ENCODE data around the gene PALM.
A peak's percentile ranks its signal among the peaks of the same experiment; 100 is the strongest.

Gene PALM

DNA sequence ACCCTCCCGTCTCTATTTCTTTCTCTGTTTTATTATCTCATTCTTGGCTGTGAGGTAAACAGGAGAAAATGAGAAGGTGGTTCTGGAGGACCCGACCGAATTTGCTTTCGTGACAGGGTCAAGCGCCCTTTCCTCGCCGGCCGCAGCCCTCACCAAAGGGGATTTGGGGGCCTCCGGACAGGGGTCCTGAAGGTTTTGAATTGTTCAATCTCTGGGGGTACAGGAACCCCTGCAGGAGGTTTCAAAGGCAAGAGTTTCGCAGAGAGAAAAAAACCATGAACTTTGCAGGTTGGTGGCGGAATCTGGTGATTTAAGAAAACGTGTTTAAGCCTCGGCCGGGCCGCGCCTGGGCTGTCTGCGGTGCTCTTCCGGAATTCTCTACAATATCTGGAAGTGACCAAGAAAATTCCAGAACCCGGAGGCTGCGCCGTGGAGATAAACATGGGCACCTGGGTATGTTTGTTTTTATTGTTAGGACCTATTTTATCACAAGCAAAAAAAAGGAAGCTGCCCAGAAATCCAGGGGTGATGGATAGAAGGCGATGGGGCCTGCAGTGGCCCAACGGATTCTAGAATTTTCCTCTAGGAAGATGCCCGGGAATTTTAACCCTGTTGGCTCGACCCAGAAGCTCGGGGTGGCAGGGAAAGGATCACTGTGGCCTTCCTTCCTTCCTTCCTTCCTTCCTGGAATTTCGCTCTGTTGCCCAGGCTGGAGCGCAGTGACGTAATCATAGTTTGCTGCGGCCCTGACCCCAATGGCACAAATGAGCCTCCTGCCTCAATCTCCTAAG lies 74.3 kb downstream of the PALM start:
- DNase-seq (ENCODE audit: low read depth), result no peak

DNA sequence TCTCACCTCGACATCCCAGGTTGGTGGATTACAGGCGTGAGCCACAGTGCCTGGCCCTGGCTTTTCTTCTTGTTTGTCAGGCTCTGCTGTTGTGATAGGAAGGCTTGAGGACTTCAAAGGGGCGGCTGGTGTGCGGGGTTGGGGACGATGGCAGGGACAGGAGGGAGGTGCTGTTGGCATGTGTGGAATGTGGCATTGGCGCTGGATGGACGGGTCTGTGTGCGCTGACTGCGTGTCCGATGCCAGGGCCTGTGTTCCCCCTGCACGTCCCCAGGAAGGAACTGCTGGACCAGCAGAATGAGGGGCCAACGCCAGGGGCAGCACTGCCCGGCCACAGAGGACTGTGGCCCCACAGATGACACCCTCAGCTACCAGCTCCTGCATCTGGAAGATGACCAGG lies 75.8 kb downstream of the PALM start:
- DNase-seq (ENCODE audit: low read depth), result no peak

DNA sequence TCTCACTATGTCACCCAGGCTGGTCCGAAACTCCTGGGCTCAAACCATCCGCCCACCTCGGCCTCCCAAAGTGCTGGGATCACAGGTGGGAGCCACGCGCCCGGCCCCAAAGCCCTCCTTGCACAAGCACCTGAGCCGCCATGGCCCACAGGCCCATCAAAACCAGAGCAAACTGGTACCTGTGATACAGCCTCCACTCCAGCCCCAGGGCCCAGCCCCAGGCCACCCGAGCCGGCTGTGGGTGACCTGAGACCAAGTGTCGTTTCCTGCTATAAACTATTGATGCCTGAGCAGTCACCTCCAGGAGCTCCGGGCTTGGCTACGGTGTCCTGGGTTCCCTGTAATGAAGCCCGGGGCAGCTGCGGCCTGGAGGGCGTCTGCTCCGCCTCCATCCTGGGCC lies 78.8 kb downstream of the PALM start:
- no peak for DNase-seq (ENCODE audit: low read depth)

- DNase-seq (ENCODE audit: low read depth), result no peak
Observed at GRCh38 chr19:788686-788982, 79.9 kb downstream of the PALM start.

- DNase-seq (ENCODE audit: low read depth), result no peak
Observed at GRCh38 chr19:788983-789700, 80.4 kb downstream of the PALM start.

DNA sequence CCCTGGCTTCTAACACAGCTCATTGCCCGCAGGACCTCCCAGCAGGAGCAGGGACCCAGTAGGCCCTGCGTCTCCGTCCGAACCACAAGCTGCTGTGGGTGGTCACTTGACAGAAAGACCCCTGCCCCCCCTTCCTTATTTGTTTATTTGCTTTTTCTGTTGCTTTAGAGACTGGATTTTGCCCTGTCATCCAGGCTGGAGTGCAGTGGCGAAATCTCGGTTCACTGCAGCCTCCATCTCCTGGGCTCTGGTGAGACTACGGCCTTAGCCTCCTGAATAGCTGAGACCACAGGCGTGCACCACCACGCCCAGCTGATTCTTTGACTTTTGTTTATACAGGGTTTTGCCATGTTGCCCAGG lies 80.9 kb downstream of the PALM start:
- DNase-seq (ENCODE audit: low read depth), result no peak

DNA sequence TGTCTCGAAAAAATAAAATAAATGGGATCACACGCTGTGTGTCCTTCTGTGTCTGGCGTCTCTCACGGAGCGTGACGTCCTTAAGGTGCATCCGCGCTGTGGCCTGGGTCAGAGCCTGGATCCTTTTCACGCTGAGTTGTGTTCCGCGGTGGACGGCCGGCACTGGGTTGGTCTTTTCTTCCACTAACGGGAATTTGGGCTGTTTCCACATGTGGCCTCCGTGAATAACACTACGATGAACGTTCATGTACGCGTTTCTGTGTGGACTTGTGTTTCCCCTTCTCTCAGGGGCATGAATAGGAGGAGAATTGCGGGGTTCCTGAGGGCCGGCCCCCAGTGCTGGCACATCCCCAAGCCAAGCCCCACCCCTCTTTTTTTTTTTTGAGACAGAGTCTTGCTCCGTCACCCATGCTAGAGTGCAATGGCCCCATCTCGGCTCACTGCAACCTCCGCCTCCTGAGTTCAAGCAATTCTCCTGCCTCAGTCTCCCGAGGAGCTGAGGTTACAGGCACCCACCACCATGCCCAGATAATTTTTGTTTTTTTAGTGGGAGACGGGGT lies 82.4 kb downstream of the PALM start:
- no peak for DNase-seq (ENCODE audit: low read depth)

- DNase-seq (ENCODE audit: low read depth), result no peak
Observed at GRCh38 chr19:791567-792305, 83.0 kb downstream of the PALM start.

DNA sequence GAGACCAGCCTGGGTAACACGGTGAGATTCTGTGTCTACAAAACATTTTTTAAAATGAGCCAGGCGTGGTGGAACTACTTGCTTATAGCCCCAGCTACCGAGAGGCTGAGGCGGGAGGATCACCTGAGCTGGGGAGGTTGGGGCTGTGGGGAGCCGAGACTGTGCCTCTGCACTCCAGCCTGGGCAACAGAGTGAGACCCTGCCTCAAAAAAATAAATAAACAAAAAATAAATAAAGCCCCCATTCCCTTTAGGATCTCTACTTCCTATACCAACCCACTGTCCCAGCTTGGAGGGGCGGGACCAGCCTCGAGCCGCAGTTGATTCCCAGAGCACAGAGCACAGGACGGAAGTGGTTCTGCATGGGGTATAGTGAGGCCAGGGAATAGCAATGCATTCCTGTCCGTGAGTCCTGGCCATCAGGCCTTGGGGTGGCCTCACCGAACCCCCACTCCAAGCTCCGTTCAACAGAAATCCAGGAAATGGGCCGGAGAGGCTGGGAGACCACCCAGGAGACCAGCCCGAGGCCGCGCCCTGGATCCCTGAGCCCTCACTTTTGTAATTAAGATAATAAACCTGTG lies 83.7 kb downstream of the PALM start:
- no peak for DNase-seq (ENCODE audit: low read depth)

GRCh38 chr19:793806-794205 lies 85.1 kb downstream of the PALM start:
- DNase-seq (ENCODE audit: low read depth), result no peak

DNA sequence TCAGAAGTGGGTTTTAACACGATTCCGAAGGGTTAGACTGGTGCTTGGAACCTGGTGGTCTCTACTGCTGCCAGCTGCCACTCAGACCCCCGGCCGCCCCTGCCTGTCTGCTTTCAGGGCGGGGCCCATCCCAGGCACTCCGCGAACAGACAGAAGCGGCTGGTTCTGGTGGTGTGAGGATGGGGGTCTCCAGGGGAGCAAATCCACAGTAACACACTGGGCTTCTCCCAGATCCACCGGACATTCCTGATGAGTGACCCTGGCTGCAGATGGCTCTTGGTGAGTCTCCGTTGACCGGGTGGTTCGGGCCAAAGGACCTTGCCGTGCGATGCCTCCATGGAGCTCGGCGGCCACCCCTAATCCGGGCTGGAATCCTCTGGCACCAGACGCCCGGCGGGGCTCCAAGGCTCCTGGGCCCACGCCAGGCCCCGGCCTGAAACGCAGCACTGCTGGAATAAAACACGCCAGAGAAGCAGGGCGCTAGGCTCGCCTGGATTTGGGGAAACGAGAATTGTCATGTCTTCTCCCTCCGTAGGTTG lies 86.4 kb downstream of the PALM start:
- DNase-seq (ENCODE audit: low read depth), result no peak

- DNase-seq (ENCODE audit: low read depth), result no peak
Observed at GRCh38 chr19:795691-796581, 87.2 kb downstream of the PALM start.

DNA sequence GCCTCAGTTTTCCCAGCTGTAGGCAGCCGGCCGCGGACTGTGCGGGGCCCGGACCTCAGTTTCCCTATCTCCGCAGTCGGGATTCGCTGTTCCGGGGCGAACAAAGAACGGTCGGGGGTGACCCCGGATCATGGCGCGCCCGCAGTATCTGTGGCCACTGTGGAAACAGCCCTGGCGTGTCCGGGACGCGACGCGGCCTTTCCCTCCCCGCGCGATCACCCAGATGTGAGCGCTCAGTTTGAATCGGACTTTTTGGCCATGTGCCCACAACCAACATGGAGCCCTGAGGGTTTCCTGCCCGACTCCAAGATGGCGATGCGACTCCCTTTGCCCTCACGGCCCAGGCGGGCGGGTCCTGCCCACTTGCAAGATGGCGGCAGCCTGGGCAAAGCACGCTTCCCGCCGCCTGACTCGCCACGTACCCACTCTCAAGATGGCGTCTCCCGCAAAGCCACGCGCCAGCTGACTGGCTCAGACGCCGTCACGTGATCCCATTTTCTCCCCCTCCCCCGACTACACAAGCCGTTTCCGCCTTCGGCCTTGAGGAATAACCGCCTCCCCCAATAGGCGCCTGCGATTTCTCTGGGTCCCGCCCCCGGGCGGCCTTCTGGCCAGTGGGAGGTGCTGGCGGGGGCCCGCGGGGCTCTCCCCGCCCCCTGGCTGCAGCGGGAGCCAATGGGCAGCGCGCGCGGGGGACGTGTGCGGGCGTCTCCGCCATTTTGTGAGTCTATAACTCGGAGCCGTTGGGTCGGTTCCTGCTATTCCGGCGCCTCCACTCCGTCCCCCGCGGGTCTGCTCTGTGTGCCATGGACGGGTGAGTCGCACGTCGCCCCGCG lies 88.2 kb downstream of the PALM start, which contains the start of gene PTBP1:
TSS of gene PTBP1 (plus strand) at position 761 of the 836 bp plus-strand sequence. CDS start at position 807, 46 bp downstream.
- DNase-seq (ENCODE audit: low read depth), result peak; percentile 99

Data from activated T-helper 1 cell treated with Interleukin-2 at 50 U/mL for 16 hours (primary cell).